Measurements from ENCODE around the gene FNBP1L.

FNBP1L gene

DNA sequence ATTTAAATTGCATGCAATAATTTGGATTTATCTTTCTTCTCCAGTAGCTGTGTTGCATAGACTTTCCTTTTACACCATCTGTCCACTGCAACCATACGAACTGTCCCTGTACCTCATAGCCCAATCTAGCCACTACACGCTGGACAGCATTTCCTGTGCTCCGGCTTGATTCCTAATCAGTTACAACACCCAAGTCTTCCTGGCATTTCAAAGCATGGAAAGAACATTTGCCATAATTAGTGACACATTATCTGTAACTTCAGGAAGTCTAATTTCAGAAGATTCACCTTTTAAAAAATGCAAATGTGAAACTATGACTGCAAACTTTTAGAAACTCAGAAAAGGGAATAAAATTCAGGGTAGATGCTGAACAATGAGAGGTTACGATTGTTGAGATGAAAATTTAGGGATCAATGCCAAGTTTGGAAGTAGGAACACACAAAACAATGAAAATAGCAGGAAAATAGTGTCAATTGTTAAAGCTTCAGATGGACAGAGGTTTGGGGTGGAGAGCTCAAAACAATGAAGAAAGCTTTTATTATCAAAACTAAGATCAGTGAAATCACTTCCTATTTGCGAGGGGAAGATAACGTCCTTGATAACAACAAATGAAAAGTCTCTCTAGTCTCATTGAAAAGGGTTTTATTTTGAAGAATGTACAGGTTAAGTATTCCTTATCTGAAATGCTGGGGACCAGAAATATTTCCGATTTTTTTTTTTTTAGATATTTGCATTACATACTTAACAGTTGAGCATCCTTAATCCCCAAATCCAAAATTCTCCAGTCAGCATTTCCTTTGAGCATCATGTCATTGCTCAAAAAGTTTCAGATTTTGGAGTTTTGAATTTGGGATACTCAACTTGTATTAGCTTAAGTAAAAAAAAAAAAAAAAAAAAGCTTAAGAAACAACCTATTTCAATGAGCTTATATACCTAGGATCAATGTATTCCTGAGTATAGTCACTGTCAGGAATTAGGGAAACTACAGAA is 107.3 kb downstream of the FNBP1L start:
- no peaks in the 10 kb centered on the region for H4K20me1 ChIP-seq (ENCODE audit: insufficient read depth, low read length)
- no peaks in the 10 kb centered on the region for H3K9me2 ChIP-seq (ENCODE audit: low read depth, low read length)
- no peaks in the 10 kb centered on the region for H3K9me3 ChIP-seq (ENCODE audit: low read length)
- no peaks in the 10 kb centered on the region for H3F3A ChIP-seq (ENCODE audit: insufficient read depth, low read length)
- H2AFZ ChIP-seq (ENCODE audit: low read length), result no peak overlapping the region
- H3K79me2 ChIP-seq (ENCODE audit: insufficient read depth, low read length), result no peaks in the 10 kb centered on the region
- no peaks in the 10 kb centered on the region for H3K36me3 ChIP-seq (ENCODE audit: insufficient read depth, low read length)
- H3K4me1 ChIP-seq (ENCODE audit: insufficient read depth, low read length, severe bottlenecking), result no peaks in the 10 kb centered on the region
- H3K27ac ChIP-seq (ENCODE audit: low read depth, low read length, poor library complexity, severe bottlenecking), result no peak overlapping the region
- TF ChIP-seq EZH2 (IDR thresholded peaks at IDR 0.05; ENCODE audit: borderline replicate concordance, low read length), result no peak
- TF ChIP-seq, protein P1, sequence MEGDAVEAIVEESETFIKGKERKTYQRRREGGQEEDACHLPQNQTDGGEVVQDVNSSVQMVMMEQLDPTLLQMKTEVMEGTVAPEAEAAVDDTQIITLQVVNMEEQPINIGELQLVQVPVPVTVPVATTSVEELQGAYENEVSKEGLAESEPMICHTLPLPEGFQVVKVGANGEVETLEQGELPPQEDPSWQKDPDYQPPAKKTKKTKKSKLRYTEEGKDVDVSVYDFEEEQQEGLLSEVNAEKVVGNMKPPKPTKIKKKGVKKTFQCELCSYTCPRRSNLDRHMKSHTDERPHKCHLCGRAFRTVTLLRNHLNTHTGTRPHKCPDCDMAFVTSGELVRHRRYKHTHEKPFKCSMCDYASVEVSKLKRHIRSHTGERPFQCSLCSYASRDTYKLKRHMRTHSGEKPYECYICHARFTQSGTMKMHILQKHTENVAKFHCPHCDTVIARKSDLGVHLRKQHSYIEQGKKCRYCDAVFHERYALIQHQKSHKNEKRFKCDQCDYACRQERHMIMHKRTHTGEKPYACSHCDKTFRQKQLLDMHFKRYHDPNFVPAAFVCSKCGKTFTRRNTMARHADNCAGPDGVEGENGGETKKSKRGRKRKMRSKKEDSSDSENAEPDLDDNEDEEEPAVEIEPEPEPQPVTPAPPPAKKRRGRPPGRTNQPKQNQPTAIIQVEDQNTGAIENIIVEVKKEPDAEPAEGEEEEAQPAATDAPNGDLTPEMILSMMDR (IDR thresholded peaks at IDR 0.05; ENCODE audit: low read length), result no peak
- no peak overlapping the region for H3K4me2 ChIP-seq (ENCODE audit: low read length)
- H3K27me3 ChIP-seq (ENCODE audit: insufficient read depth, low read length), result no peaks in the 10 kb centered on the region
- H3K9ac ChIP-seq (ENCODE audit: low read length), result no peak overlapping the region
- H3K4me3 ChIP-seq (ENCODE audit: low read depth, low read length, poor library complexity, severe bottlenecking), result no peak overlapping the region

DNA sequence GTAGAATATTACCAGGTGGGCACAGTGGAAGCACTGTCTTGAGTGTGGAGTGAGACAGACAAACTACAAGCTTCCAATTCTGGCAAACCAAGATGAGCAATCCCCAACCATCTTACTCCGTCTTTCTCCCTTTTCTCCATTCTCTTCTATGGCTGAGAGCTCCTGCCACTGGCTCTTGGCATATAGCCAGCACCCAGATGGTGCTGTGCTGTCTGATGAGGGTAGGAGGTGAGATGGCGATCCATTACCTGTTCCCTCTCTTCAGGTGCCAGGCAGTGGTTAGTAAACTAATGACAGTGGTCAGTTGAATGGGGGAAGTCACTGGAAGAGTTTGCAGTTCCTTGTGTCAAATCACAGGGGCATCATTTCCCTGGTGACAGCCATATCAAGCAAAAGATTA is 108.4 kb downstream of the FNBP1L start:
- no peak overlapping the region for H2AFZ ChIP-seq (ENCODE audit: low read length)
- no peaks in the 10 kb centered on the region for H3K9me2 ChIP-seq (ENCODE audit: low read depth, low read length)
- no peaks in the 10 kb centered on the region for H3K9me3 ChIP-seq (ENCODE audit: low read length)
- H3K79me2 ChIP-seq (ENCODE audit: insufficient read depth, low read length), result no peaks in the 10 kb centered on the region
- H3K4me2 ChIP-seq (ENCODE audit: low read length), result no peak overlapping the region
- no peak for TF ChIP-seq EZH2 (IDR thresholded peaks at IDR 0.05; ENCODE audit: borderline replicate concordance, low read length)
- TF ChIP-seq, protein P1 (IDR thresholded peaks at IDR 0.05; ENCODE audit: low read length), result no peak
- no peak overlapping the region for H3K4me3 ChIP-seq (ENCODE audit: low read depth, low read length, poor library complexity, severe bottlenecking)
- H3K36me3 ChIP-seq (ENCODE audit: insufficient read depth, low read length), result no peaks in the 10 kb centered on the region
- no peak overlapping the region for H3K27ac ChIP-seq (ENCODE audit: low read depth, low read length, poor library complexity, severe bottlenecking)
- no peaks in the 10 kb centered on the region for H3K27me3 ChIP-seq (ENCODE audit: insufficient read depth, low read length)
- no peaks in the 10 kb centered on the region for H3F3A ChIP-seq (ENCODE audit: insufficient read depth, low read length)
- H3K9ac ChIP-seq (ENCODE audit: low read length), result no peak overlapping the region
- no peaks in the 10 kb centered on the region for H3K4me1 ChIP-seq (ENCODE audit: insufficient read depth, low read length, severe bottlenecking)
- no peaks in the 10 kb centered on the region for H4K20me1 ChIP-seq (ENCODE audit: insufficient read depth, low read length)

DNA sequence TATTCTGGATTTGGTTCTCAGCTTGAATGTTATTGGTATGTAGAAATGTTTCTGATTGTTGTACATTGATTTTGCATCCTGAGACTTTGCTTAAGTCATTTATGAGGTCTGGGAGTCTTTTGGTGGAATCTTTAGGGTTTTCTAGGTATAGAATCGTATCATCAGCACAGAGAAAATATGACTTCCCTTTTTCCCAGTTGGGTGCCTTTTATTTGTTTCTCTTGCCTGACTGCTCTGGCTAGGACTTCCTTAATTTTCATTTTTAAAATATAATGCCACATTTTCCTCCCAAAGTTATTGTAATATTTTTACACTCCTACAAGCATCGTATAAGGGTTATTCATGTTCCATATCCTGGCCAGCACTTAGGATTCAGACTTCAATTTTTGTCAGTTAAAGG is 111.1 kb downstream of the FNBP1L start:
- Histone ChIP-seq H3K9me3 (ENCODE audit: low read length) (no peaks in the 10 kb centered on the region), H3K27me3 (ENCODE audit: insufficient read depth, low read length) (no peaks in the 10 kb centered on the region), H3F3A (ENCODE audit: insufficient read depth, low read length) (no peaks in the 10 kb centered on the region)

More for the DNA sequence above, 111.1 kb downstream of the FNBP1L start:
- Histone ChIP-seq H3K4me2 (ENCODE audit: low read length) (no peak overlapping the region), H3K27ac (ENCODE audit: low read depth, low read length, poor library complexity, severe bottlenecking) (no peak overlapping the region), H3K9ac (ENCODE audit: low read length) (no peak overlapping the region), H3K79me2 (ENCODE audit: insufficient read depth, low read length) (no peaks in the 10 kb centered on the region), H3K4me1 (ENCODE audit: insufficient read depth, low read length, severe bottlenecking) (no peaks in the 10 kb centered on the region), H3K9me2 (ENCODE audit: low read depth, low read length) (no peaks in the 10 kb centered on the region), H3K36me3 (ENCODE audit: insufficient read depth, low read length) (no peaks in the 10 kb centered on the region), H4K20me1 (ENCODE audit: insufficient read depth, low read length) (no peaks in the 10 kb centered on the region), H3K4me3 (ENCODE audit: low read depth, low read length, poor library complexity, severe bottlenecking) (no peak overlapping the region), H2AFZ (ENCODE audit: low read length) (no peak overlapping the region)
- TF ChIP-seq, protein P1 (IDR thresholded peaks at IDR 0.05; ENCODE audit: low read length), result no peak
- TF ChIP-seq EZH2 (IDR thresholded peaks at IDR 0.05; ENCODE audit: borderline replicate concordance, low read length), result no peak
